ENCODE results near the gene CHML.

Gene CHML

DNA sequence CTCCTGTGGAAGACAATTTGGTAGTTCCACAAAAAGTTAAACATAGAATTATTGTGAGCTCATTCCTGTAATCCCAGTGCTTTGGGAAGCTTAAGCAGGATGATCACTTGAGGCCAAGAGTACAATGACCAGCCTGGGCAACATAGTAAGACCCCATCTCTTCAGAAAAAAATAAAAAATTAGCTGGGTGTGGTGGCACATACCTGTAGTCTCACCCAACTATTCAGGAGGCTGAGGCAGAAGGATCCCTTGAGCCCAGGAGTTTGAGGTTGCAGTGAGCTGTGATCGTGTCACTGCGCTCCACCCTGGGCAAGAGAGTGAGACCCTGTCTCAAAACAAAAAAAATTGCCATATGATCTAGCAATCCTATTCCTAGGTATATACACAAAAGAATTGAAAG is 4.1 kb upstream of the CHML start:
- no peak for TF ChIP-seq NFIC (IDR thresholded peaks at IDR 0.05)
- TF ChIP-seq RAD21 (IDR thresholded peaks at IDR 0.05; ENCODE audit: low read depth), result no peak
- no peak for TF ChIP-seq ZBTB7A (IDR thresholded peaks at IDR 0.05; ENCODE audit: low read depth)
- TF ChIP-seq, protein P1, sequence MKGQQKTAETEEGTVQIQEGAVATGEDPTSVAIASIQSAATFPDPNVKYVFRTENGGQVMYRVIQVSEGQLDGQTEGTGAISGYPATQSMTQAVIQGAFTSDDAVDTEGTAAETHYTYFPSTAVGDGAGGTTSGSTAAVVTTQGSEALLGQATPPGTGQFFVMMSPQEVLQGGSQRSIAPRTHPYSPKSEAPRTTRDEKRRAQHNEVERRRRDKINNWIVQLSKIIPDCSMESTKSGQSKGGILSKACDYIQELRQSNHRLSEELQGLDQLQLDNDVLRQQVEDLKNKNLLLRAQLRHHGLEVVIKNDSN (IDR thresholded peaks at IDR 0.05), result no peak
- no peak for TF ChIP-seq CREB1 (IDR thresholded peaks at IDR 0.05; ENCODE audit: low read depth)
- no peak for TF ChIP-seq YY1 (IDR thresholded peaks at IDR 0.05; ENCODE audit: low read depth)
- TF ChIP-seq TAF1 (IDR thresholded peaks at IDR 0.05; ENCODE audit: low read depth), result no peak
- no peak for TF ChIP-seq FOXM1 (IDR thresholded peaks at IDR 0.05; ENCODE audit: borderline replicate concordance, low read depth)
- no peak for TF ChIP-seq CEBPB (IDR thresholded peaks at IDR 0.05)
- TF ChIP-seq TEAD4 (IDR thresholded peaks at IDR 0.05), result no peak
- TF ChIP-seq EP300 (IDR thresholded peaks at IDR 0.05; ENCODE audit: borderline replicate concordance), result no peak
- no peak for TF ChIP-seq TCF12 (IDR thresholded peaks at IDR 0.05; ENCODE audit: low read depth)
- TF ChIP-seq, protein P2, sequence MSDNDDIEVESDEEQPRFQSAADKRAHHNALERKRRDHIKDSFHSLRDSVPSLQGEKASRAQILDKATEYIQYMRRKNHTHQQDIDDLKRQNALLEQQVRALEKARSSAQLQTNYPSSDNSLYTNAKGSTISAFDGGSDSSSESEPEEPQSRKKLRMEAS (IDR thresholded peaks at IDR 0.05), result no peak
- no peak for TF ChIP-seq EGR1 (IDR thresholded peaks at IDR 0.05)
- TF ChIP-seq, protein P3, sequence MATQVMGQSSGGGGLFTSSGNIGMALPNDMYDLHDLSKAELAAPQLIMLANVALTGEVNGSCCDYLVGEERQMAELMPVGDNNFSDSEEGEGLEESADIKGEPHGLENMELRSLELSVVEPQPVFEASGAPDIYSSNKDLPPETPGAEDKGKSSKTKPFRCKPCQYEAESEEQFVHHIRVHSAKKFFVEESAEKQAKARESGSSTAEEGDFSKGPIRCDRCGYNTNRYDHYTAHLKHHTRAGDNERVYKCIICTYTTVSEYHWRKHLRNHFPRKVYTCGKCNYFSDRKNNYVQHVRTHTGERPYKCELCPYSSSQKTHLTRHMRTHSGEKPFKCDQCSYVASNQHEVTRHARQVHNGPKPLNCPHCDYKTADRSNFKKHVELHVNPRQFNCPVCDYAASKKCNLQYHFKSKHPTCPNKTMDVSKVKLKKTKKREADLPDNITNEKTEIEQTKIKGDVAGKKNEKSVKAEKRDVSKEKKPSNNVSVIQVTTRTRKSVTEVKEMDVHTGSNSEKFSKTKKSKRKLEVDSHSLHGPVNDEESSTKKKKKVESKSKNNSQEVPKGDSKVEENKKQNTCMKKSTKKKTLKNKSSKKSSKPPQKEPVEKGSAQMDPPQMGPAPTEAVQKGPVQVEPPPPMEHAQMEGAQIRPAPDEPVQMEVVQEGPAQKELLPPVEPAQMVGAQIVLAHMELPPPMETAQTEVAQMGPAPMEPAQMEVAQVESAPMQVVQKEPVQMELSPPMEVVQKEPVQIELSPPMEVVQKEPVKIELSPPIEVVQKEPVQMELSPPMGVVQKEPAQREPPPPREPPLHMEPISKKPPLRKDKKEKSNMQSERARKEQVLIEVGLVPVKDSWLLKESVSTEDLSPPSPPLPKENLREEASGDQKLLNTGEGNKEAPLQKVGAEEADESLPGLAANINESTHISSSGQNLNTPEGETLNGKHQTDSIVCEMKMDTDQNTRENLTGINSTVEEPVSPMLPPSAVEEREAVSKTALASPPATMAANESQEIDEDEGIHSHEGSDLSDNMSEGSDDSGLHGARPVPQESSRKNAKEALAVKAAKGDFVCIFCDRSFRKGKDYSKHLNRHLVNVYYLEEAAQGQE (IDR thresholded peaks at IDR 0.05; ENCODE audit: low read depth), result no peak

DNA sequence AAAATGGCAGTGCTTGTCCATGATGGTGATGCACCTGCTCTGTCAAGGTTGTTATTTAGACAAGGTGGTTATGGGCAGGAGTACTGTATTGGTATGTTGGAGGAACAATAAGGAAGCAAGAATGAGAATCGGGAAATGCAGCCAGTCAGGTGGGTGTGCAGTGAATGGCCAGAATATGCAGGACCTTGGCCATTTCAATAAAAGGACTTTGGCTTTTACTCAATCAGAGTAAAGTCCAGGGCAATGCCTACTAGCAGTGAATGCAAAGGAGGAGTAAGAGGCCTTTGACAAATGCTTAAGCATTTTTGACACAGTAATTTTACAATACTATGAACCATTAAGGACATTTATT is 2.4 kb upstream of the CHML start:
- TF ChIP-seq, protein P2 (IDR thresholded peaks at IDR 0.05), result no peak
- no peak for TF ChIP-seq CEBPB (IDR thresholded peaks at IDR 0.05)
- no peak for TF ChIP-seq YY1 (IDR thresholded peaks at IDR 0.05; ENCODE audit: low read depth)
- no peak for TF ChIP-seq NFIC (IDR thresholded peaks at IDR 0.05)
- no peak for TF ChIP-seq CREB1 (IDR thresholded peaks at IDR 0.05; ENCODE audit: low read depth)
- no peak for TF ChIP-seq RAD21 (IDR thresholded peaks at IDR 0.05; ENCODE audit: low read depth)
- TF ChIP-seq, protein P1 (IDR thresholded peaks at IDR 0.05), result no peak
- TF ChIP-seq ZBTB7A (IDR thresholded peaks at IDR 0.05; ENCODE audit: low read depth), result no peak
- TF ChIP-seq TAF1 (IDR thresholded peaks at IDR 0.05; ENCODE audit: low read depth), result no peak
- no peak for TF ChIP-seq TEAD4 (IDR thresholded peaks at IDR 0.05)
- TF ChIP-seq TCF12 (IDR thresholded peaks at IDR 0.05; ENCODE audit: low read depth), result no peak
- no peak for TF ChIP-seq EGR1 (IDR thresholded peaks at IDR 0.05)
- TF ChIP-seq, protein P3 (IDR thresholded peaks at IDR 0.05; ENCODE audit: low read depth), result no peak
- no peak for TF ChIP-seq EP300 (IDR thresholded peaks at IDR 0.05; ENCODE audit: borderline replicate concordance)
- TF ChIP-seq FOXM1 (IDR thresholded peaks at IDR 0.05; ENCODE audit: borderline replicate concordance, low read depth), result no peak

DNA sequence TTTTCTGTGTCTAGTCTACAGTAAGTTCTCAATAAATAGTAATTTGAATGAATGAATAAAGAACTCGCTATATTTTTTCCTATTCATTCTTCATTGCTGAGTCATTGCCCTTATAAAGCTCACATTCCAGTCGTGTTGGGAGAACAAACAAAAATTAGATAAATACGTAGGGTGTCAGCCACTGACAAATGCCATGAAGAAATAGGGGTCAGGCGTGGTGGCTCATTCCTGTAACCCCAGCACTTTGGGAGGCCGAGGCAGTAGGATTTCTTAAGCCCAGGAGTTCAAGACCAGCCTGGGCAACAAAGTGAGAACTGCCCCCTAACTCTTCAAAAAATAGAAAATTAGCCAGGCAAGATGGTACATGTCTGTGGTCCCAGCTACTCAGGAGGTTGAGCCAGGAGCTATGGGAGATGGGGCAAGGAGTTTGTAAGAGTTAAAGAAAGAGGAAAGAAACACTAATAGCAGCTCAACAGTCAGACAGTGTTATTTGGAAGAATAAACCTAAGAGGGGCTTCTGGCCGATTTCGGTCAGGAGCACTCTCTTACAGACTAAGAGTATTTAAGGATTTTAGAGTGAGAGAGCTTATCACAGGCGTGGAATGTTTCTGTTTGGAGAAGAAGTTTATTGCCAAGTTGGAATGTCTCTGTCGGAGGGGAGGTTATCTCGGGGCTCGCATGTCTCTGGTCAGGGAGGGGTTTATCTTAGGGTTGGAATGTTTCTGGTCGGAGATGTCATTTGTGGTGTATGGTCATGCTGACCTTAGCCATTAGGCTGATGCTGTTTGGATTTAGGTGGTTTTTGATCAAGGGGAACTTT is 1.8 kb upstream of the CHML start:
- TF ChIP-seq EP300 (IDR thresholded peaks at IDR 0.05; ENCODE audit: borderline replicate concordance), result no peak
- no peak for TF ChIP-seq EGR1 (IDR thresholded peaks at IDR 0.05)
- no peak for TF ChIP-seq FOXM1 (IDR thresholded peaks at IDR 0.05; ENCODE audit: borderline replicate concordance, low read depth)
- TF ChIP-seq, protein P3 (IDR thresholded peaks at IDR 0.05; ENCODE audit: low read depth), result no peak
- no peak for TF ChIP-seq CEBPB (IDR thresholded peaks at IDR 0.05)

DNA sequence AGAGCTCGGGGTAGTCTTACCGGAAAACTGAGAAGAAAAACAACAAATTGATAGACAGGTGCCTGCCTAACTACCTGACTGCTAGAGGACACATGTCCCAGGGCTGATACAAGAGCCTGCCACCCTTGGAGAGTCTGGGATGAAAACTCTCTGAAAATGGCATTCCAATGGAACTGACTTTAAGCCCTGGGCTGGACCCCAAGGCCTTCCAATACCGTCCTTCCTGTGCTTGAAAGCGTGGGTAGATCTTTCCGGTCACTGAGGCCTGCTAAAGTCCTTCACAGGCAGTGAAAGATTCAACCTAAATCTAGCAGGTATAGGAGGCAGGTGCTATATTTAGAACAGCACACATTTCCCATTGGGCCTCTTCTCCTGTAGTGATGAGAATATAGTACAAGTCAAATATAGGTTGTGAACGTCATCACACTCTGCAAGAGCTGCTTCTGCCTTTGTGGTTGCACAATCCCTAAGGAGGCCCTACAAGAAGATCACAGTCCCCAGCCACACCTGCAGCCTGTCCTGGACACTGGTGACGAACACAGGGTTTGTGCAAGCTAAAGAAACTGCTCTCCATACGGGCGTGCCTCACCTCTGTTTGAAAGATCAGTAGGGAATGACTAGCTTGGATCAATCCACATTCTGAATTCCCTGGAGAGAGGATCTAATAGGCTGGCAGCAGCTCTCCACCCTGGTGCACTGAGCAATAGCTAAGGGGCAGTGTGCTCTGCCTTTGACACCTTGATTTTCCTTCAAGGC is 876 bp upstream of the CHML start:
- TF ChIP-seq ZBTB7A (IDR thresholded peaks at IDR 0.05; ENCODE audit: low read depth) (no peak), EP300 (IDR thresholded peaks at IDR 0.05; ENCODE audit: borderline replicate concordance) (no peak), RAD21 (IDR thresholded peaks at IDR 0.05; ENCODE audit: low read depth) (no peak), CEBPB (IDR thresholded peaks at IDR 0.05) (no peak), TAF1 (IDR thresholded peaks at IDR 0.05; ENCODE audit: low read depth) (no peak), FOXM1 (IDR thresholded peaks at IDR 0.05; ENCODE audit: borderline replicate concordance, low read depth) (no peak), NFIC (IDR thresholded peaks at IDR 0.05) (no peak), EGR1 (IDR thresholded peaks at IDR 0.05) (no peak), TEAD4 (IDR thresholded peaks at IDR 0.05) (no peak), TCF12 (IDR thresholded peaks at IDR 0.05; ENCODE audit: low read depth) (no peak), CREB1 (IDR thresholded peaks at IDR 0.05; ENCODE audit: low read depth) (no peak), YY1 (IDR thresholded peaks at IDR 0.05; ENCODE audit: low read depth) (no peak)
- TF ChIP-seq, protein P1 (IDR thresholded peaks at IDR 0.05), result no peak
- TF ChIP-seq, protein P3 (IDR thresholded peaks at IDR 0.05; ENCODE audit: low read depth), result no peak
- TF ChIP-seq, protein P2 (IDR thresholded peaks at IDR 0.05), result no peak

All from Ishikawa (cell line).